Mesenchymal stem cell (in vitro differentiated cells and primary cell): ENCODE results near the gene SLC12A7.

Experiments used
- DNase-seq: peaks from one replicate; pipeline ENCODE4 v3.0.0-alpha.2; 2013
- H2AFZ ChIP-seq: one replicate; pipeline ENCODE4 v1.6.1; 2013; ENCODE audit warnings: low read depth, mild to moderate bottlenecking, control low read depth, inconsistent platforms, low read length, moderate library complexity
- H2AK5ac ChIP-seq: 2 replicates; pipeline ENCODE4 v1.6.1; 2013; ENCODE audit warnings: low read length, moderate library complexity, mild to moderate bottlenecking, inconsistent platforms; ENCODE audit not compliant: severe bottlenecking
- H2BK120ac ChIP-seq: one replicate; pipeline ENCODE4 v1.6.1; 2013; ENCODE audit warnings: low read depth, mild to moderate bottlenecking, inconsistent platforms, low read length, moderate library complexity
- H2BK12ac ChIP-seq, 2 experiments: one replicate each; pipeline ENCODE4 v1.6.1; 2013; ENCODE audit warnings: inconsistent platforms in 2 of 2, low read length in 2 of 2, mild to moderate bottlenecking in 2 of 2, moderate library complexity in 2 of 2, control low read depth in 1 of 2
- H2BK15ac ChIP-seq: one replicate; pipeline ENCODE4 v1.6.1; 2013; ENCODE audit warnings: mild to moderate bottlenecking, low read depth, inconsistent platforms; ENCODE audit not compliant: poor library complexity, severe bottlenecking
- H2BK5ac ChIP-seq: 2 replicates; pipeline ENCODE4 v1.6.1; 2013; ENCODE audit warnings: low read depth, mild to moderate bottlenecking, low read length, control low read depth, inconsistent platforms; ENCODE audit not compliant: poor library complexity, severe bottlenecking
- H3K14ac ChIP-seq, 2 experiments: one replicate each; pipeline ENCODE4 v1.6.1; 2013; ENCODE audit warnings: inconsistent platforms in 2 of 2, low read length in 2 of 2, control low read depth in 1 of 2, mild to moderate bottlenecking in 1 of 2, moderate library complexity in 1 of 2
- H3K18ac ChIP-seq, 2 experiments: one replicate each; pipeline ENCODE4 v1.6.1; 2013; ENCODE audit warnings: inconsistent platforms in 2 of 2, low read length in 2 of 2, control low read depth in 1 of 2, low read depth in 1 of 2, mild to moderate bottlenecking in 1 of 2
- H3K23ac ChIP-seq, 2 experiments: one replicate each; pipeline ENCODE4 v1.6.1; 2013; ENCODE audit warnings: inconsistent platforms in 2 of 2, low read length in 2 of 2, mild to moderate bottlenecking in 2 of 2, moderate library complexity in 2 of 2, control low read depth in 1 of 2
- H3K27ac ChIP-seq: 2 replicates; pipeline ENCODE4 v1.5.1; 2013; ENCODE audit warnings: mild to moderate bottlenecking, moderate library complexity, low read length, control low read depth, inconsistent platforms; ENCODE audit not compliant: poor library complexity, severe bottlenecking
- H3K27me3 ChIP-seq, 2 experiments: 2 replicates each; pipeline versions ENCODE4 v1.6.1 to v1.7.0; 2013; ENCODE audit warnings: low read length in 2 of 2, mild to moderate bottlenecking in 2 of 2, moderate library complexity in 2 of 2, control low read depth in 1 of 2, inconsistent platforms in 1 of 2; ENCODE audit not compliant: control insufficient read depth in 1 of 2, insufficient read depth in 1 of 2
- H3K36me3 ChIP-seq, 2 experiments: 2 replicates each; pipeline versions ENCODE4 v1.6.1 to v1.7.0; 2013; ENCODE audit warnings: low read length in 2 of 2, control low read depth in 1 of 2, inconsistent platforms in 1 of 2, low read depth in 1 of 2, mild to moderate bottlenecking in 1 of 2; ENCODE audit not compliant: insufficient read depth in 2 of 2, control insufficient read depth in 1 of 2
- H3K4ac ChIP-seq, 2 experiments: one replicate each; pipeline ENCODE4 v1.6.1; 2013; ENCODE audit warnings: inconsistent platforms in 2 of 2, low read length in 2 of 2, mild to moderate bottlenecking in 2 of 2, moderate library complexity in 2 of 2, control low read depth in 1 of 2, low read depth in 1 of 2
- H3K4me1 ChIP-seq: 2 replicates; pipeline ENCODE4 v1.6.1; 2013; ENCODE audit warnings: low read depth, low read length, control low read depth; ENCODE audit not compliant: control insufficient read depth, insufficient read depth
- H3K4me2 ChIP-seq: 2 replicates; pipeline ENCODE4 v1.6.1; 2013; ENCODE audit warnings: low read length, mild to moderate bottlenecking, inconsistent platforms; ENCODE audit not compliant: poor library complexity, severe bottlenecking
- H3K4me3 ChIP-seq, 2 experiments: 2 replicates each; pipeline versions ENCODE4 v1.5.1 to v1.7.0; 2013; ENCODE audit warnings: low read length in 2 of 2, mild to moderate bottlenecking in 2 of 2, control low read depth in 1 of 2, low read depth in 1 of 2; ENCODE audit not compliant: insufficient read depth in 1 of 2
- H3K79me1 ChIP-seq: replicated peaks from 2 replicates; pipeline ENCODE4 v1.6.1; 2013; ENCODE audit warnings: mild to moderate bottlenecking, control low read depth, low read length, inconsistent platforms; ENCODE audit not compliant: poor library complexity, severe bottlenecking
- H3K9ac ChIP-seq: 2 replicates; pipeline ENCODE4 v1.7.0; 2013; ENCODE audit warnings: mild to moderate bottlenecking, low read length, moderate library complexity
- H3K9me3 ChIP-seq: 2 replicates; pipeline ENCODE4 v1.7.0; 2013; ENCODE audit warnings: mild to moderate bottlenecking, low read length; ENCODE audit not compliant: control insufficient read depth
- H4K8ac ChIP-seq: one replicate; pipeline ENCODE4 v1.6.1; 2013; ENCODE audit warnings: inconsistent platforms, mild to moderate bottlenecking, low read length, moderate library complexity
- H4K91ac ChIP-seq: one replicate; pipeline ENCODE4 v1.6.1; 2013; ENCODE audit warnings: mild to moderate bottlenecking, low read length, inconsistent platforms
- WGBS: methylation state at CpG from one replicate; pipeline ENCODE4 v1.1.7; 2013; ENCODE audit warnings: mixed read lengths; 5-methylcytosine and 5-hydroxymethylcytosine counted together

The SLC12A7 gene

DNA sequence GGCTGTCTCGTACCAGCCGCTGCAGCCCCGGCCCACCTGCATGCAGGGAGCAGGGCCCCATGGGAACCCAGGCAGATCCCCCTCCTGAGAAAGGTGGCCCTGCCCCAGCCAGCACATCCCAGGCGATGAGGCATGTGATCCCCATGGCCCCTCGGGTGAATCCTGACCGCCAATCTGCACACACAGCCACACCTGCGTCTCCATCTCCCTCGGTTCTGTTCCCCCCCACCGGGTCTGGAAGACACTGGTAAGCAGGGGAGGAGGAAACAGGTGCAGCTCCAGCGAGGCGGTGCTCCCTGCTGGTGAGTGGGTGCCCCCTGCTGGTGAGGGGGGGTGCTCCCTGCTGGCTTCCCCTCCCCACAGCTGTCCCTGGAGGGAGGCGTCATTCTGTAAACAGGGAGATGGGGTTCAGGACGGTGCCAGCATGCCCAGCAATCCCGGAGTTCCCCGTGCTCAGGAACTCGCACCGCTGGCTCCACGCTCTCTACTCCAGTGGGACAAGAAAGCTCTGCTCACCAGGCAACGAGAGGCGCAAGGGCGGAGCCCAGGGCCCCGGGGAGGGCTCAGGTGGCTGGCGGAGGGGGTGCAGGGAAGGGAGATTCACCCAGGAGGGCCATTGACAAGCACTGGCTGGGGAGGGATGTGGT is 28.4 kb upstream of the SLC12A7 start:
- Histone ChIP-seq H2BK120ac (no peak overlapping the region), H3K9ac (no peak overlapping the region), H3K14ac (no peak overlapping the region), H3K79me1 (no peaks in the 10 kb centered on the region), H2BK5ac (no peak overlapping the region), H3K4ac (no peak overlapping the region), H3K4me3 (no peak overlapping the region), H3K4me1 (peaks cover 6% of the 10 kb centered on the region), H3K36me3 (no peaks in the 10 kb centered on the region), H2AFZ (no peak overlapping the region), H2BK15ac (no peak overlapping the region), H4K8ac (no peak overlapping the region), H3K27ac (no peak overlapping the region), H4K91ac (no peak overlapping the region), H3K18ac (no peak overlapping the region), H3K23ac (no peak overlapping the region), H3K9me3 (no peaks in the 10 kb centered on the region), H2AK5ac (no peak overlapping the region), H3K4me2 (no peak overlapping the region), H2BK12ac (no peak overlapping the region), H3K27me3 (peaks cover 41 to 53% of the 10 kb centered on the region in 2 experiments)
- peak; percentile 59 for DNase-seq
- WGBS = 56% methylated on average over 22 of the region's 23 CpGs

DNA sequence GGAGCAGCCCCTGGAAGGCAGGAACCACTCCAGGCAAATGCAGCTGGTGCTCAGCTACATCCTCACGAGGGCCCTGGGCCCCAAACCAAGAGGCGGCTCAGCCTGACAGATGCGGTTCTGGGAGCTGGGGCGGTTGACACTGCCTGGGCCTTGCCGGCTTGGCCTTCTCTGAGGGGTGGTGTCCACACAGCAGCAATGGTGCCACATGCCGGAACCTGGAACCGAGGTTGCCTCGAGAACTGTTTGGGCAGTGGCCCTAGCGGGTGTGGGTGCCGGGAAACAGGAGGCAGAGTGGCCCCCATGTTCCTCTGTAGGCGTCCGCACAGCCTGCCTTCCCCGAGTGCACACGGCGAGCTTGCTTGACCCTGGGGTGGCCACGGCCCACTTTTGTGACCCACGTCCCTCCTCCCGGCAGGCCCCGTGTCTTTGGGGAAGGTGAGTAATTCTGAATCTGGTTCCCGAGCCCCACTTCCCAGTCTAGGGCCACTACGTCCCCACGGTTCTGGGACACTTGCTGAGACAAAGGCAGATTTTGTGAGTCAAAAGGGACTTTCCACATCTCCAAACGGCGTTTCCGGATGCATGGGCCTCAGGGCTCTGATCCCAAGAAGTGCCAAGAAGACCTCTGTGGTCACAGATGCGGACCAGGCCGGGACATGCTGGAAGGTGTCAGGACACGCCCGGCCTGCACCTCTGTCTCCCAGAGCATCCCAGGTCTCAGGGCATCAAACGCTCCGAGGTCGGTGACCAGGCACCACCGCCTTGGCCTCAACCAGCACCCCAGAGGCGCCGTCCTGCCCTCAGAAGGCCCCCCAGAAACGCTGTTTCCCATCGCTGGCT is 27.7 kb upstream of the SLC12A7 start:
- Histone ChIP-seq H3K4me3 (no peak overlapping the region), H2BK15ac (peak overlapping the region; percentile 13), H3K27me3 (peaks cover 44 to 50% of the 10 kb centered on the region in 2 experiments), H3K9me3 (no peaks in the 10 kb centered on the region), H3K4me2 (no peak overlapping the region), H3K4me1 (peaks cover 6% of the 10 kb centered on the region), H4K8ac (peak overlapping the region; percentile 30), H2AK5ac (no peak overlapping the region), H2BK5ac (no peak overlapping the region), H3K4ac (no peak overlapping the region), H4K91ac (no peak overlapping the region), H3K79me1 (no peaks in the 10 kb centered on the region), H2BK12ac (no peak overlapping the region), H2BK120ac (no peak overlapping the region), H3K36me3 (no peaks in the 10 kb centered on the region), H3K23ac (no peak overlapping the region), H2AFZ (no peak overlapping the region), H3K18ac (no peak overlapping the region), H3K14ac (no peak overlapping the region), H3K27ac (no peak overlapping the region), H3K9ac (no peak overlapping the region)
- 89% methylated on average over 37 of the region's 37 CpGs for WGBS
- no peak for DNase-seq

DNA sequence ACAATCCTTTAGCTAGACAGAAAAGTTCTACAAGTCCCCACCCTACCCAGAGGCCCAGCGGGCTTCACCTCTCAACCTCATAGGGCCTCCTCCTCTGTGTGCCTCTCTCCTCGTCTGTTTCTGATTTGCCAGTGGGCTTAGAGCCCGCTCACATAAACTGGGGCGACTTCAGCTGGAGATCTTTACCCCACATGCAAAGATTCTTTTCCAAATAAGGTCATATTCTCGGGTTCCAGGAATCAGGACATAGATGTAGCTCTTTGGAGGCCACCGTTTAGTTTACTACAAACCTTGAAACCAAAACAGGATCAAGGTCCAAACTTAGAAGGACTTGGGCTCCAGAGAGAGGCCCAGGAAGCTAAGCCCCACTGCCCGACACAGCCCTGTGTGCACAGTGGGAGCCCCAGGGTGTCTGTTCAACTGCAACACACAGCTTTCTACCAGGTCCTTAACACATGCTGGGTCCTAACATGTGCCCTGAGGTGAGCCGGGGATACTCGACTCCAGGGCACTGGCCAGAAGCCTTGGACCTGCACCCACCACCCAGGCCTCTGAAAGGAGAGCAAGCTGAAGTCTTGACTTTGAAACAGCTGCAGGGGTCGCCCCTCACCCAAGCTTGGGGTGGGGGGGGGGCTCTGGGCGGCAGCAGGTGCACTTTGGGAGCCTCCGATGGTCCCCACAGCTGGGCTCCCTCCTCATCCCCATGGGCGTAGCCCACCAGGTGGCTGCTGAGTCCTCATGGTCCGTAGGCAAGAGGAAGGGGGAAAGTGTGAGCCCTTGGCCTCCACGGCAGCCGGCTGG is 26.8 kb upstream of the SLC12A7 start:
- Histone ChIP-seq H3K18ac (no peak overlapping the region), H3K4me1 (peaks cover 6% of the 10 kb centered on the region), H3K9me3 (no peaks in the 10 kb centered on the region), H3K4ac (no peak overlapping the region), H4K8ac (peak overlapping the region; percentile 30), H3K4me3 (no peak overlapping the region), H3K27ac (no peak overlapping the region), H4K91ac (peak overlapping the region; percentile 16), H2BK120ac (no peak overlapping the region), H2AK5ac (no peak overlapping the region), H3K4me2 (no peak overlapping the region), H3K36me3 (no peaks in the 10 kb centered on the region), H2BK5ac (no peak overlapping the region), H3K23ac (no peak overlapping the region), H3K9ac (no peak overlapping the region), H2AFZ (no peak overlapping the region), H3K27me3 (peaks cover 51 to 59% of the 10 kb centered on the region in 2 experiments), H2BK12ac (no peak overlapping the region), H3K79me1 (no peaks in the 10 kb centered on the region), H2BK15ac (no peak overlapping the region), H3K14ac (no peak overlapping the region)
- no peak for DNase-seq
- WGBS = 89% methylated on average over 16 of the region's 16 CpGs
